SK-N-MC (cell line): ENCODE measurements around the gene SCLT1.

ENCODE experiments used
- DNase-seq: peaks from one replicate; pipeline ENCODE4 v3.0.0-alpha.2; 2011; ENCODE audit warnings: low read depth, low spot score
- H3K27ac ChIP-seq: fragments of 200-600 bp; sonication (generic); 2 replicates; pipeline ENCODE4 v1.5.1; 2016; ENCODE audit warnings: mixed run types
- H3K36me3 ChIP-seq: fragments of 200-600 bp; sonication (generic); 2 replicates; pipeline ENCODE4 v1.6.1; 2017; ENCODE audit warnings: antibody characterized with exemption, low read length, mixed read lengths; ENCODE audit not compliant: insufficient read depth
- H3K4me3 ChIP-seq: fragments of 200-600 bp; sonication (generic); 2 replicates; pipeline ENCODE4 v1.5.1; 2016
- H3K9ac ChIP-seq: fragments of 200-600 bp; sonication (generic); 2 replicates; pipeline ENCODE4 v1.8.0; 2017; ENCODE audit warnings: mixed run types, mixed read lengths; ENCODE audit not compliant: insufficient read length
- H3K9me3 ChIP-seq: fragments of 200-600 bp; sonication (generic); 2 replicates; pipeline ENCODE4 v1.6.1; 2017; ENCODE audit warnings: low read depth, mild to moderate bottlenecking, antibody characterized with exemption, low read length, moderate library complexity, mixed read lengths
- EZH2 ChIP-seq: fragments of 200-600 bp; sonication (generic); IDR thresholded peaks from one replicate; pipeline ENCODE4 v1.6.1; 2017; ENCODE audit warnings: antibody characterized with exemption
- FOXP2 ChIP-seq: optimal IDR thresholded peaks from 2 replicates; pipeline ENCODE3; 2011; ENCODE audit warnings: mild to moderate bottlenecking, moderate library complexity; ENCODE audit not compliant: insufficient read depth; ENCODE audit errors: extremely low read length, control extremely low read depth
- POLR2AphosphoS5 ChIP-seq: IDR thresholded peaks from 2 replicates; pipeline ENCODE4 v1.6.1; 2012; ENCODE audit warnings: mild to moderate bottlenecking, low read depth, low read length, borderline replicate concordance

Gene SCLT1

GRCh38 chr4:129111919-129112318, 18.6 kb upstream of the SCLT1 start:
- TF ChIP-seq POLR2AphosphoS5: no peak
- no peak for TF ChIP-seq EZH2
- no peak for TF ChIP-seq FOXP2
- no peak overlapping the region for H3K9ac ChIP-seq
- no peak overlapping the region for H3K27ac ChIP-seq
- no peaks in the 10 kb centered on the region for H3K9me3 ChIP-seq
- no peaks in the 10 kb centered on the region for H3K36me3 ChIP-seq
- H3K4me3 ChIP-seq: no peak overlapping the region
- no peak for DNase-seq

GRCh38 chr4:129110931-129111330, 17.6 kb upstream of the SCLT1 start:
- no peaks in the 10 kb centered on the region for H3K36me3 ChIP-seq
- DNase-seq: no peak
- no peak for TF ChIP-seq FOXP2
- TF ChIP-seq POLR2AphosphoS5: no peak
- TF ChIP-seq EZH2: no peak
- H3K27ac ChIP-seq: no peak overlapping the region
- H3K9me3 ChIP-seq: no peaks in the 10 kb centered on the region
- H3K4me3 ChIP-seq: no peak overlapping the region
- H3K9ac ChIP-seq: no peak overlapping the region

- no peak for DNase-seq
- H3K9ac ChIP-seq: no peak overlapping the region
- no peaks in the 10 kb centered on the region for H3K9me3 ChIP-seq
- TF ChIP-seq EZH2: no peak
- no peak for TF ChIP-seq FOXP2
- no peak for TF ChIP-seq POLR2AphosphoS5
- no peak overlapping the region for H3K27ac ChIP-seq
- no peak overlapping the region for H3K4me3 ChIP-seq
- no peaks in the 10 kb centered on the region for H3K36me3 ChIP-seq
Measured at GRCh38 chr4:129109965-129110824, 16.9 kb upstream of the SCLT1 start.

GRCh38 chr4:129098531-129099001, 5.2 kb upstream of the SCLT1 start:
- no peaks in the 10 kb centered on the region for H3K36me3 ChIP-seq
- DNase-seq: no peak
- TF ChIP-seq EZH2: no peak
- no peak for TF ChIP-seq FOXP2
- no peak for TF ChIP-seq POLR2AphosphoS5

GRCh38 chr4:129095811-129096454, 2.6 kb upstream of the SCLT1 start, which contains the start of gene C4orf33:
Gene C4orf33, plus strand, starts transcription at chr4:129096152. Its CDS starts 6,459 bp downstream, at chr4:129102611.
- peak within 1 kb of the TSS; percentile 73; the same call in 1 of the 2 replicates for H3K27ac ChIP-seq
- no peaks in the 10 kb centered on the region for H3K36me3 ChIP-seq
- H3K9ac ChIP-seq: peak within 1 kb of the TSS; percentile 82
- no peaks in the 10 kb centered on the region for H3K9me3 ChIP-seq
- peak within 1 kb of the TSS; percentile 95 for H3K4me3 ChIP-seq
- TF ChIP-seq FOXP2 (no peak), EZH2 (no peak), POLR2AphosphoS5 (peak; percentile 69; the same call in 1 of the 2 replicates)
- no peak for DNase-seq

More at GRCh38 chr4:129098531-129099001, 5.2 kb upstream of the SCLT1 start:
- no peak overlapping the region for H3K4me3 ChIP-seq
- H3K9me3 ChIP-seq: no peaks in the 10 kb centered on the region
- no peak overlapping the region for H3K27ac ChIP-seq
- no peak overlapping the region for H3K9ac ChIP-seq

GRCh38 chr4:129094347-129094746, 1.0 kb upstream of the SCLT1 start:
- no peak for DNase-seq
- Histone ChIP-seq H3K27ac (no peak overlapping the region), H3K9ac (peak overlapping the region; percentile 52)

GRCh38 chr4:129092631-129093190, 628 bp downstream of the SCLT1 start:
- no peak overlapping the region for H3K27ac ChIP-seq
- no peak for DNase-seq
- no peaks in the 10 kb centered on the region for H3K9me3 ChIP-seq
- H3K9ac ChIP-seq: peak overlapping the region; percentile 83
- no peaks in the 10 kb centered on the region for H3K36me3 ChIP-seq
- TF ChIP-seq POLR2AphosphoS5 (no peak), FOXP2 (no peak), EZH2 (no peak)
- peak overlapping the region; percentile 95 for H3K4me3 ChIP-seq

More at GRCh38 chr4:129094347-129094746, 1.0 kb upstream of the SCLT1 start:
- Histone ChIP-seq H3K9me3 (no peaks in the 10 kb centered on the region), H3K36me3 (no peaks in the 10 kb centered on the region), H3K4me3 (peak overlapping the region; percentile 95)
- TF ChIP-seq FOXP2: no peak
- TF ChIP-seq POLR2AphosphoS5: no peak
- TF ChIP-seq EZH2: no peak

- TF ChIP-seq POLR2AphosphoS5 (no peak), FOXP2 (no peak), EZH2 (no peak)
- peaks cover 4% of the 10 kb centered on the region; the same call in 1 of the 2 replicates for H3K9me3 ChIP-seq
- DNase-seq: no peak
- H3K27ac ChIP-seq: no peak overlapping the region
- no peak overlapping the region for H3K9ac ChIP-seq
- H3K4me3 ChIP-seq: no peak overlapping the region
- H3K36me3 ChIP-seq: peaks cover under 1% of the 10 kb centered on the region; the same call in 1 of the 2 replicates
Measured at GRCh38 chr4:129087516-129087915, 5.8 kb downstream of the SCLT1 start.
